ENCODE data around the gene GOLPH3.

DNA sequence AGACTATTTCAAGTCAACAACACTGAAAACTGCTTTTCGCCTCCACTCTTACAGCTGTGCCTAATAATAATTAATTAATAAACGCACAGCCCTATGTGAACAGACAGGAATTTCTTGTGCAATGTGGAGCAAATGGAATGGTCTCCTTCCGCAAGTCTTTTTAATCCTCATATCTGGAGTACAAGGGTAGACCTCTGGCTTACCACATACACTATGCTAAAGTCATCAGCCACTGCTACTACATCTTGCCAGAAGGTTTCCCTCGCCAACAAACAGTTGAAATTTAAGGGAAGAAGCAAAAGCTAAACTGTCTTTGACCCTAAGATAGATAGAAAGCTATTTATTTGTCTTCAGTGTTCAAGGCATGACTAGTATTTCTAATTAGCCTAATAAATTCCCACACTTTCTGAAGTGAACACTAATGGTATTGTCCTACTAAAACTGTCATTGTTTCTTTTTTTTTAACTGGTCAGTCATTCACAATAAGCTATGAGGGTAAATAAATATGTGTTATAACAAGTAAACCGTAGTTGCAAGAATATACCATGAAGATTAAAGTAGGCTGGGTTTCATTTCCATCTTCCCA lies 63.9 kb downstream of the GOLPH3 start:
- TF ChIP-seq, protein P1, sequence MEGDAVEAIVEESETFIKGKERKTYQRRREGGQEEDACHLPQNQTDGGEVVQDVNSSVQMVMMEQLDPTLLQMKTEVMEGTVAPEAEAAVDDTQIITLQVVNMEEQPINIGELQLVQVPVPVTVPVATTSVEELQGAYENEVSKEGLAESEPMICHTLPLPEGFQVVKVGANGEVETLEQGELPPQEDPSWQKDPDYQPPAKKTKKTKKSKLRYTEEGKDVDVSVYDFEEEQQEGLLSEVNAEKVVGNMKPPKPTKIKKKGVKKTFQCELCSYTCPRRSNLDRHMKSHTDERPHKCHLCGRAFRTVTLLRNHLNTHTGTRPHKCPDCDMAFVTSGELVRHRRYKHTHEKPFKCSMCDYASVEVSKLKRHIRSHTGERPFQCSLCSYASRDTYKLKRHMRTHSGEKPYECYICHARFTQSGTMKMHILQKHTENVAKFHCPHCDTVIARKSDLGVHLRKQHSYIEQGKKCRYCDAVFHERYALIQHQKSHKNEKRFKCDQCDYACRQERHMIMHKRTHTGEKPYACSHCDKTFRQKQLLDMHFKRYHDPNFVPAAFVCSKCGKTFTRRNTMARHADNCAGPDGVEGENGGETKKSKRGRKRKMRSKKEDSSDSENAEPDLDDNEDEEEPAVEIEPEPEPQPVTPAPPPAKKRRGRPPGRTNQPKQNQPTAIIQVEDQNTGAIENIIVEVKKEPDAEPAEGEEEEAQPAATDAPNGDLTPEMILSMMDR (conservative IDR thresholded peaks at IDR 0.05; ENCODE audit: low read depth, low read length) = no peak
- TF ChIP-seq EZH2 (IDR thresholded peaks at IDR 0.05; ENCODE audit: low read length, unreplicated experiment) (no peak), EZH2phosphoT487 (IDR thresholded peaks at IDR 0.05; ENCODE audit: borderline replicate concordance, low read length) (no peak)

Data from PC-3 (cell line).